ENCODE results near the gene CNOT6L.

- TF ChIP-seq CTCF (IDR thresholded peaks at IDR 0.05) = no peak
- no peak for TF ChIP-seq POLR2A (IDR thresholded peaks at IDR 0.05)
Observed at GRCh38 chr4:77816546-77816945, 2.6 kb downstream of the CNOT6L start.
